Frontal cortex (tissue), 4 donors: ENCODE results near the gene PDE4D. TPM values are rescaled to one million over a fixed set of nuclear protein-coding genes. Genes with fewer than 3 reads are reported as not detected.
"Not testable (repeated sequence)": the region's sequence is repeated elsewhere in the genome, so short reads cannot be mapped to it uniquely, and the experiment has no call there.

Experiments used
- DNase-seq, 2 donors: peaks; one replicate each; pipeline ENCODE4 v3.0.0; 2012; ENCODE audit warnings: low spot score in 2 of 2
- FAIRE-seq: peaks from 2 replicates; lab custom pipeline; 2012; peaks lifted over from hg19 to GRCh38; lab: Jason Lieb, UNC
- total RNA-seq: library from RNA; depleted of rRNA; stranded (reverse); fragments of >200 nt; gene quantifications from one replicate; pipeline ENCODE4 v1.2.3, GENCODE V29; 2014
- donor health status: control.
- donor health status: control.
- donor health status: control.

The PDE4D gene
- total RNA-seq, 1 donor from 2014 or later: 210 TPM

- DNase-seq: no peak
- FAIRE-seq: no peak
Measured at GRCh38 chr5:59064293-59064692, 829.2 kb downstream of the PDE4D start.

DNA sequence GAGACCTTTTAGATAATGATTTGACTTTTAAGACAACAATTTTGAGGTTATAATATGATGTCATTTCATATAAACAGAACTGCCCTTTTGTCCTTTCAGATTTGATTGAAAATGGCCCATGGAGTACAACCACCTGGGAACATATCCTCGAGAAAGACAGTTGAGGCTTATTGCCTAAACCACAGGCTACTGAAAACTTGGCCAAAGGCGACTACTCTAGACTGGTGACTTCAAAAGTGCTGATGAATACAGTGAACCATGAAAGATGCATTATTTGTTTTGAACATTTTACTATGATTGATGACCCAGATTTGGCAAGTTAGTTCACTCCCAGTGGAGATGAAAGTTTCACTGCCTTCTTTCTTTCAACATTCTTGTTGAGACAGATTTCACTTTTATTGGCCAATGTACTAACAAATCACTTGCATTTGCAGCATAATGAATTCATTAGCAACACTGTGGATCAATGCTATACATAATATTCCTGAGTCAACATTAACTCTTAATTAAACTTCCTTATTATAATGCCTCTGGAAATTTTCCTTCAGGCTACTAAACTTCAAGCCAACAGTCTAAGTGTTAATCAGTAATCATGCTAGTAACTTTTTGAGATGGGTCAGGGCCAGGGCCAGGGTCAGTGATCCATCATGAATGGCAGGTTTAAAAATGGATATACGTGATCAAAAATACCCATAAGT, 830.4 kb downstream of the PDE4D start:
- FAIRE-seq: no peak
- no peak for DNase-seq

DNA sequence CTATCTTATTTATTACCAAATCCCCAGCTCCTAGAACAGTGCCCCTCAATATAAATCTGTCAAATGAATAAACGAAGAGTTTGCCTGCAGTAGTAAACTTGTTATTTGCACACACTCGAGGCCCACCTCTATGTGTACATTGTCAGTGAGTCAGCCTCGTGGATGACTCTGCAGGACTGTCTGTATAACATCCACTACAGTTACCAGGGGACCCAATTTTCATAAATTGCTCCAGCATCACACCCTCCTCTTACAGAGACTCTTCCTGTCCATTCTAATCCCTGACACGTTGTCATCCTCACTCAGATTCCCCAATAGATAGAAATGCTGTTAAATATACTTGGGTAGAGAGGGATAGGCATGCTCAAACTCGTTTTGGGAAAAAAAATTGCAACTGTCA, 832.1 kb downstream of the PDE4D start:
- FAIRE-seq (no peak), DNase-seq (no peak)

GRCh38 chr5:59058969-59059687, 834.4 kb downstream of the PDE4D start:
- DNase-seq (no peak), FAIRE-seq (no peak)

GRCh38 chr5:59058237-59058636, 835.3 kb downstream of the PDE4D start:
- DNase-seq (no peak), FAIRE-seq (no peak)

DNA sequence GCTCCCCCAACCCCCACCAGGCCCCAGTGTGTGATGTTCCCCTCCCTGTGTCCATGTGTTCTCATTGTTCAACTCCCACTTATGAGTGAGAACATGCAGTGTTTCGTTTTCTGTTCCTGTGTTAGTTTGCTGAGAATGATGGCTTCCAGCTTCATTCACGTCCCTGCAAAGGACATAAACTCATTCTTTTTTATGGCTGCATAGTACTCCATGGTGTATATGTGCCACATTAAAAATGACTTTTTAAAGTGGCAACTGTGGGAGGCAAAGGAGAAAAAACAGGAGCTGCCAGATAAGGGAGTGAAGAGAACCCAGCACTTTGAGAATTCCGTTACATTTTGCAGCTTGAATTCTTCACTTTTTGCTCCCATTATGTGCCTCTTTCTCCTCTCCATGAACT, 836.9 kb downstream of the PDE4D start:
- not testable (repeated sequence) for DNase-seq

DNA sequence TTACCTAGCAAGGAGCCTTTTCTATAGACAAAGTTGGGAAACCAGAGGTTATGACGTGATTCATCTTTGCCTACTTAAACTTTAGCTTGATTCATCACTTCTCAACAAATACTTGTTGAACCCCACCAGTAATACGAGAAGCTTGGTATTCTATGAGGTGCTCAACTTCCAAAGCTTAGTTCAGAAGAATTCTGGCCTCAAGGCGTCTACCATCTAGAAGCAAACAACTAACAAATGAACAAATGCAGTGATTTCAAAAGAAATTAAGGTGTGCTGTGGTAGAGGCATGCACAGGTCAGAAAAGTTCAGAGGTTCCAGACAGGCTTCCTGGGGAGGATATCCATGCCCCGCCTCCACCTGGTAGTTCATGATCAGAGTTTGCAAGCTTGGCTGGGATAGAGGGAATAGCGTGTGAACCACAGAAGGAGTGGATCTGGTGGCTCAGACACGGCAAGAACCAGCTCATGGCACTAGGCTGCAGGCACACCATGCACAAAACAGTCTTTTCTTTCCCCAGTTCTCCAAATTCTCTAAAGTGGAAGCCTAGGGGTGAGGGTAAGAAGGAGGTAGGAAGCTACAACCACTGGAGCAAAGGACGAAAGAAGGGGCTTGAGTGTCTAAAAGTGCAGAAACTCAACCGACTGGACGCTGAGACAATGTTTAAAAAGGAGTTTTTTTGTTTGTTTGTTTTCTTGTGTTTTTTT, 837.6 kb downstream of the PDE4D start:
- FAIRE-seq (no peak), DNase-seq (no peak)

More for the DNA sequence above, 836.9 kb downstream of the PDE4D start:
- FAIRE-seq: not testable (repeated sequence)

GRCh38 chr5:59054963-59055528, 838.5 kb downstream of the PDE4D start:
- DNase-seq (no peak), FAIRE-seq (no peak)

DNA sequence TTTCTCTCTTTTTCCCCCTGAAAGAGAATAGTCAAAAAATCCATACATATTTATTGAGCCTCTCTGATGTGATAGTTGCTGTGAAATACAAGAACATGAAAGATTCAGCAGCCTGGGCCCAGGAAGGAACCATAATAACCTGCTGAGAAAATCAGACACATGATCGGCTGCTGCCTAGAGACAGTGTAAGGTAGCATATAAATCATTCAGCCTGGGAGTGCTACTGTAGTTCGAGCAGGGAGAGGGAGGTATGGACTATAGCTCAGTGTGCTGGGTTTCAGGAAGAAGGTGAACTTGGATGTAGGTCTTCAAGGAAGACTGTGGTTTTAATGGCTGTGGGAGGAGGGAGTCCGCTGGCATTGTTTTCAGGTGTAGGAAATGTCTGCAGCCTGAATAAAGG, 841.6 kb downstream of the PDE4D start:
- FAIRE-seq: no peak

GRCh38 chr5:59049095-59049494, 844.4 kb downstream of the PDE4D start:
- DNase-seq (no peak), FAIRE-seq (no peak)

More for the DNA sequence above, 841.6 kb downstream of the PDE4D start:
- DNase-seq: no peak

DNA sequence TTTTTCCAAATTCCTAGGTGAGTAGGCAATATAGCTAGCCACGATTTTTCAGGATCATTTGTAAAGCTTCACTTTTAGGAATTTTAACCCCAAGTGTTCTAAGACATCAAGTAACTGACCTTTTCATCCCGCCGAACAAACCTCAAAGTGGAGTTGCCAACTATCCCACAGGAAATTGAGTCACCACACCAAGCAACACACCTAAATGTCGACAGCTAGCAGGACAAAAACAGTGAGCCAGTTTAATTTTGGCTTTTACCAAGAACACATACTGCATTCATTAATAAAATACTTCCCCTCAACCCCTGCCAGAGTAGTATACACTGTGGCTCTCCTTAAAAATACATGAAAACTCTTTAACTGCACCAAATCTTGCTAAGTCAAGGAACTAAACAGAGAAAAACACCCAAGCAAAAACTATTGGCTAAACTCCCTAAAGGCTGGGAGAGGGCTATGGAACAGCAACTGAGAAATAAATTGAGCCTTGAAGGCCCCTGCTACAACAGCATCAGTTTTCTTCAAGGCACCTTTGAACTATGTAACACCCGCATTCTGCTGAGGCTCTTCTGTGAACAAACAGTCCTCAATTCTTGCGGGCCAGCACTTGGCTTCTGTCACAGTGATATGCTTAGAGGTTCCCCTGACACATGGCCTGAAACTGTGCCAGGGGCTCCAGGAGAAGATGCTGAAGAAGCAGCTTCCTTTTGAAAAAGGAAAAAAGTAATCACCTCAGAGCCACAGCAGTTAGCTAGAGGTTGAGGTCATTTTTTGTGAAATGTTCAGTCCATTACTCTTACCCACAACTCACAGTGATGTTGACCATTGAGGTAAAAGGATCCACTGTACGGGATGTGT, 851.1 kb downstream of the PDE4D start:
- no peak for FAIRE-seq
- no peak for DNase-seq

GRCh38 chr5:59041355-59041754, 852.2 kb downstream of the PDE4D start:
- no peak for DNase-seq
- FAIRE-seq: no peak

GRCh38 chr5:59040804-59041201, 852.7 kb downstream of the PDE4D start:
- DNase-seq: no peak
- FAIRE-seq: no peak

DNA sequence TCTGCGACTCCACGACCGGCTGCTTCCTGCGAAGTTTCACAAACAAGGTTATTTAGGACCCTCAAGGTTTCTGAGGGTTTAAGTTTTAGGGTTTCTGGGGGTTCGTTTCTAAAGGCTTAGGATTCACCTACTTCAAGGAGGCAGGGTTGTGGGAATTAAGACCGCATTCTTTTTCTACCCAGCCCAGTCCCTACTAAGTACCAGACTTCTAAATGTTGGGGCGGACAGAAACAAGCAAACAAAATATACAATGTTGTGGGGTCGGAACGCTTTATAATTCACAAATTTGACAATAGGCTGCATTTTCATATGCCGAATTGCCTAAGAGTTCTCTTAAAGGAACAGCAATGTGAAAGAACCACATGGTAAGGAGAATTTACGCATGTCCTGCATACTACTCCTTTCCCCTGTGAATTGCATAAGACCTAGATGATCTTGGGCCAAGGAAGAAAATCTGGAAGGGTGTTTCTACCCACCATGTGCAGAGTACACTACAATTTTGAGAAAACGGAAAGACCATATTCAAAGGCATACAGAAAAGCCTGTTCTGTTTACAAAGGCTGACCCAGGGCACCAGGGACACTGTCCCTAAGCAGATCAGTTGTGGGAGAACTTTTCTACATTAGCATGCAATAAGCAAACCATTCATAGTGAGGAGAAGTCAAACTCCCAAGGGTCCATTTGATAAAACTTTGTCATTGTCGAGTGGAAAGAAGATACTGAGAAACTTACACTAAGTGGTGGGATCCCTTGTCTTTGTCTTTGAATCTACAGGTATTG, 853.3 kb downstream of the PDE4D start:
- no peak for FAIRE-seq
- DNase-seq: no peak

DNA sequence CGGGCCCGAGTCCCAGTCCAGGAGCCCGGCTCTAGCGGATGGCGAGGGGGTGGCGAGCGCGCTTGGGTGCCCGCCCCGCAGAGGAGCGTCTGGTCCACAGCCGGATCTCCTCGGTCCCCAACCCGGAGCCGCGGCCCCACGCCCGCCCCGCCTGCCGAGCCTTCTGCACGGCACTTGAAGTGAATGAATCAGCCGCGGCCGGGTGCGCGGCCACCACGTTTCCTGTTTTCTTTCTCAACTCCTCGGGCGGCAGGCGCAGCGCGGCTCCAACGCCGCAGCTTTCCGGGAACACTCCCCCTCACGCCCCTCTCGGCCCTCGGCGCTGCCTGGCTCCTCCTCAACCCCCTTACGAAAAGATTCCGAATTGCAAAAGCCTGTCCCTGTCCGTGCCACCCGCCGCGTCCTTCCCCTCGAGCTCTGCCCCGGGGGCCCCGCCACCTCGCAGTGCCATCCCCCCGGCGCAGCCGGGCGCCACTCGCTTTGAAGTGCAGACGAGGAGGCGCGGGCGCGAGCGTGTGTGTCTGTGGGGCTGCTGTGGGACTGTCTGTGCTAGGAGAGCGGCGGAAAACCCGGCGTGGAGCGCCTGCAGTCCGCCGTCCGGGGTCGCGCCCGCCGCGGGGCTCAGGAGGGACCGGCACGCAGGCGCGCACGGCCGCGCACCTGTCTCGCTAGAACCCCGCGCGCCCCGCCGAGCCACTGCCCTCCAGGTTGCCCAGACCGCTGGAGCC, 854.1 kb downstream of the PDE4D start:
- FAIRE-seq: no peak

GRCh38 chr5:59038798-59039295, 854.7 kb downstream of the PDE4D start:
- no peak for FAIRE-seq
- DNase-seq: peak in 1 of 2 donors; percentile 35

More for the DNA sequence above, 854.1 kb downstream of the PDE4D start:
- peak; percentile 54 to 68 for DNase-seq

DNA sequence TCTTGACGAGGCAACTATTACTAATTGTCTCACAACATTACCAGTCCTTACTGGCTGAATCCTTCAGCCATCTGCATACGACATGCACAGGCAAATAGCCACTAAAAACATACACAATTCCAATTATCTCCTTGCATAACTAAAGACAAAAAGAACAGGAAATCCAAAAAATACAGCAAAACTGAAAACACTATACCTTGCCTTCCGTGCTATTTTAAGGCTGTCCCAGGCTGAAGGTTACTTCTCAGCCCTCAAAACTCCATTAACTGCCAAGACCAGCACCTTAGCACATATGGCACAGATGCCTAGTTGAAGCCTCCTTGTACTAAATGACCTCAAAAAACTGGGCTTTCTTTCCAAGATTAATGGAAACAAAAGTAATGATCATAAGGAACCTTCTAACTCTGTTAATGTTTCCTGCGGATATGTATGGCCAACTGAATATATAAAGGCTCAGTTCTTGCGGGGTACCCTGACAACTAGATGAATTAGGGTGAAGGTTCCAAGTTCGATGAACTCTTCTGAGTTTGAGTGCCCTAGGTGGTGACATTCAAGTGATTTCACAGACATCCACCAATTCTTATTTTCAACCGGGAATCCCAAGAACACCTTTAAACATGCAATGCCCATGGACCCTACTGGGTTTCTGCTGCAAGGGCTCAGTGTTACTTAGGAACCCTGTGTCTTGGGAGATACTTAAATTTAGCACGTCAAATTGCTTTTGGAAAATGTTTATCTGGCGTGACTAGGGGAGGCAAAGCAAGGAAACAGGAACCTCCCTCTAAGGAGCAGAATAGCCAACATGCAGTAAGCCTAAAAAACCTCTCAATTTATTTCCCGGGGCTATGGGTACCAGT, 855.4 kb downstream of the PDE4D start:
- FAIRE-seq: no peak
- no peak for DNase-seq
